KMS-11 (cell line): Measurements from ENCODE around the gene TENM3.

Source experiments
- H2AFZ ChIP-seq: fragments of 200-600 bp; sonication (generic); 2 replicates; pipeline ENCODE4 v1.6.1; 2016; ENCODE audit warnings: antibody characterized with exemption, mixed run types, low read depth
- H3K27ac ChIP-seq: fragments of 200-600 bp; sonication (generic); 2 replicates; pipeline ENCODE4 v1.6.1; 2016; ENCODE audit warnings: mild to moderate bottlenecking, mixed run types
- H3K27me3 ChIP-seq: fragments of 200-600 bp; sonication (generic); 2 replicates; pipeline ENCODE4 v1.6.1; 2017; ENCODE audit warnings: mild to moderate bottlenecking, low read depth, mixed run types, moderate library complexity; ENCODE audit not compliant: insufficient read depth
- H3K36me3 ChIP-seq: fragments of 200-600 bp; sonication (generic); 2 replicates; pipeline ENCODE4 v1.6.1; 2017; ENCODE audit warnings: mild to moderate bottlenecking, mixed run types; ENCODE audit not compliant: insufficient read depth
- H3K4me1 ChIP-seq: fragments of 200-600 bp; sonication (generic); 2 replicates; pipeline ENCODE4 v1.6.1; 2016; ENCODE audit warnings: mild to moderate bottlenecking, low read depth, mixed run types; ENCODE audit not compliant: poor library complexity, severe bottlenecking
- H3K4me2 ChIP-seq: fragments of 200-600 bp; sonication (generic); 2 replicates; pipeline ENCODE4 v1.7.0; 2016; ENCODE audit warnings: mild to moderate bottlenecking, mixed run types
- H3K4me3 ChIP-seq: fragments of 200-600 bp; sonication (generic); IDR thresholded peaks from 2 replicates; pipeline ENCODE4 v1.6.1; 2017; ENCODE audit warnings: low read depth, low read length, mixed read lengths; ENCODE audit not compliant: insufficient read depth
- H3K79me2 ChIP-seq: fragments of 200-600 bp; sonication (generic); 2 replicates; pipeline ENCODE4 v1.6.1; 2016; ENCODE audit warnings: low read depth, mixed run types; ENCODE audit not compliant: insufficient read depth
- H3K9ac ChIP-seq: fragments of 200-600 bp; sonication (generic); 2 replicates; pipeline ENCODE4 v1.6.1; 2016; ENCODE audit warnings: mild to moderate bottlenecking, mixed run types
- H4K20me1 ChIP-seq: fragments of 200-600 bp; sonication (generic); 2 replicates; pipeline ENCODE4 v1.6.1; 2016; ENCODE audit warnings: mild to moderate bottlenecking, mixed run types; ENCODE audit not compliant: insufficient read depth
- TF ChIP-seq, protein P1 (sequence below): fragments of 200-600 bp; sonication (generic); conservative IDR thresholded peaks from 2 replicates; pipeline ENCODE4 v1.6.1; 2017; ENCODE audit warnings: low read depth, mild to moderate bottlenecking, antibody characterized with exemption, low read length, moderate library complexity, mixed read lengths

TENM3 gene

DNA sequence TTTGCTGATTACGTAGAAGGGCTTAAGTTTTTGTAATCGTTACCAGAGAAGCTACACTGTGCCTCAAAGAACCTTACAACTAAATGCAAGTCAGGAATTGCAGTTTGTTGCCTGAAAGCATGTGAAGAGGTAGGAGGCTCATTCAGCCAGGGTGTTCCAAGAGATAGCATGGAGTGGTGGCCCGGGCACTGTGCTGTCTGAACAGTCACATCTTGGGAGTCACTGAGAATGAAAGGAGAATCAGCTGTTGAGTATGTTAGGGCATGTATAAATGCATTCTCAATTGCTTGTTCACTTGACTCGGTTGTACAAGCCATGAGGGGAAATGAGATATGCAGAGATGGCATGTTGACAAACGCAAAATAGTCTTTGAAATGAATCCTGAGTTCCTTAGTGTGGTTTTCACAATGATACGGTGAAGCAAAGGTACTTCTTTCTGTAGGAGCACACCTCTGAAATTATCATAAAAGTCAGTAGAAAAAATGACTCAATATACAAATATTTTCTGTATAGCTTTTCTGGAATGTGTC, 513.0 kb downstream of the TENM3 start:
- H3K9ac ChIP-seq = no peak overlapping the region
- H3K4me3 ChIP-seq = no peak overlapping the region
- no peak overlapping the region for H3K4me2 ChIP-seq
- H3K27me3 ChIP-seq = no peaks in the 10 kb centered on the region
- no peaks in the 10 kb centered on the region for H3K36me3 ChIP-seq
- H3K27ac ChIP-seq = no peak overlapping the region
- H3K79me2 ChIP-seq = no peaks in the 10 kb centered on the region
- no peak overlapping the region for H2AFZ ChIP-seq
- H3K4me1 ChIP-seq = peaks cover 71% of the 10 kb centered on the region
- TF ChIP-seq, protein P1, sequence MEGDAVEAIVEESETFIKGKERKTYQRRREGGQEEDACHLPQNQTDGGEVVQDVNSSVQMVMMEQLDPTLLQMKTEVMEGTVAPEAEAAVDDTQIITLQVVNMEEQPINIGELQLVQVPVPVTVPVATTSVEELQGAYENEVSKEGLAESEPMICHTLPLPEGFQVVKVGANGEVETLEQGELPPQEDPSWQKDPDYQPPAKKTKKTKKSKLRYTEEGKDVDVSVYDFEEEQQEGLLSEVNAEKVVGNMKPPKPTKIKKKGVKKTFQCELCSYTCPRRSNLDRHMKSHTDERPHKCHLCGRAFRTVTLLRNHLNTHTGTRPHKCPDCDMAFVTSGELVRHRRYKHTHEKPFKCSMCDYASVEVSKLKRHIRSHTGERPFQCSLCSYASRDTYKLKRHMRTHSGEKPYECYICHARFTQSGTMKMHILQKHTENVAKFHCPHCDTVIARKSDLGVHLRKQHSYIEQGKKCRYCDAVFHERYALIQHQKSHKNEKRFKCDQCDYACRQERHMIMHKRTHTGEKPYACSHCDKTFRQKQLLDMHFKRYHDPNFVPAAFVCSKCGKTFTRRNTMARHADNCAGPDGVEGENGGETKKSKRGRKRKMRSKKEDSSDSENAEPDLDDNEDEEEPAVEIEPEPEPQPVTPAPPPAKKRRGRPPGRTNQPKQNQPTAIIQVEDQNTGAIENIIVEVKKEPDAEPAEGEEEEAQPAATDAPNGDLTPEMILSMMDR = no peak
- no peaks in the 10 kb centered on the region for H4K20me1 ChIP-seq

GRCh38 chr4:182758273-182758672, 515.1 kb downstream of the TENM3 start:
- H4K20me1 ChIP-seq = no peaks in the 10 kb centered on the region
- no peaks in the 10 kb centered on the region for H3K27me3 ChIP-seq
- peak overlapping the region; percentile 50 for H3K4me2 ChIP-seq
- no peaks in the 10 kb centered on the region for H3K79me2 ChIP-seq
- TF ChIP-seq, protein P1 = no peak
- no peak overlapping the region for H3K4me3 ChIP-seq
- H3K27ac ChIP-seq = peak overlapping the region; percentile 56
- H3K4me1 ChIP-seq = peaks cover 58% of the 10 kb centered on the region
- peak overlapping the region; percentile 36; the same call in 1 of the 2 replicates for H3K9ac ChIP-seq
- no peaks in the 10 kb centered on the region for H3K36me3 ChIP-seq
- H2AFZ ChIP-seq = no peak overlapping the region; the same call in 1 of the 2 replicates

DNA sequence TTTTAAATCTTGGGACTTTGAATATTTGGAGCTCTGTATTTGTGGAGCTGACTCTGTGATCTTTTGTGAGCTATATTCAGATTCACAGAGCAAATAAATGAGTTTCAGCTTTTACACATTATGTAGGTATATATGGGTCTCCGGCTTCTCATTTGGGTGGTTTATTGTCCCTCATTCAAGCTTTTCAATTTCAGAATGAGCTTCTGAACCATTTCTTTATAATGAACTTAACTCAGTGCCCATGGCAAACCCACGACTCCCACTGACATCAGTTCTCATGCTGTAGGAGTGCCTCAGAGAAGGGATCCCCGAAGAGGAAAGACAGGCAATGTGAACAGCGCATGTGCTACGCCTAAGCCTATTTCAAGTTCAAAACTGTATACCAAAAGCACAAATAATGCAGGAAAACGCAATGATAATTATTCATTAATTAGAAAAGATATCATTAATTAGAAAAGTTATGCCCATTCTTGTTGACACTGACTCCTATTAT, 517.4 kb downstream of the TENM3 start:
- Histone ChIP-seq H2AFZ (no peak overlapping the region), H3K4me2 (no peak overlapping the region), H3K79me2 (no peaks in the 10 kb centered on the region), H3K4me1 (peaks cover 38% of the 10 kb centered on the region), H3K4me3 (no peak overlapping the region), H4K20me1 (no peaks in the 10 kb centered on the region), H3K36me3 (no peaks in the 10 kb centered on the region), H3K27ac (no peak overlapping the region), H3K9ac (no peak overlapping the region), H3K27me3 (no peaks in the 10 kb centered on the region)
- TF ChIP-seq, protein P1 = no peak

- peaks cover 9% of the 10 kb centered on the region for H3K4me1 ChIP-seq
- H4K20me1 ChIP-seq = no peaks in the 10 kb centered on the region
- no peak overlapping the region for H3K4me2 ChIP-seq
- no peak overlapping the region for H3K9ac ChIP-seq
- no peak overlapping the region for H3K27ac ChIP-seq
- no peaks in the 10 kb centered on the region for H3K36me3 ChIP-seq
- TF ChIP-seq, protein P1 = no peak
- no peaks in the 10 kb centered on the region for H3K79me2 ChIP-seq
- no peaks in the 10 kb centered on the region for H3K27me3 ChIP-seq
- no peak overlapping the region for H3K4me3 ChIP-seq
- no peak overlapping the region for H2AFZ ChIP-seq
Observed at GRCh38 chr4:182764137-182764536, 520.9 kb downstream of the TENM3 start.
